ENCODE data around the gene AVPI1.

DNA sequence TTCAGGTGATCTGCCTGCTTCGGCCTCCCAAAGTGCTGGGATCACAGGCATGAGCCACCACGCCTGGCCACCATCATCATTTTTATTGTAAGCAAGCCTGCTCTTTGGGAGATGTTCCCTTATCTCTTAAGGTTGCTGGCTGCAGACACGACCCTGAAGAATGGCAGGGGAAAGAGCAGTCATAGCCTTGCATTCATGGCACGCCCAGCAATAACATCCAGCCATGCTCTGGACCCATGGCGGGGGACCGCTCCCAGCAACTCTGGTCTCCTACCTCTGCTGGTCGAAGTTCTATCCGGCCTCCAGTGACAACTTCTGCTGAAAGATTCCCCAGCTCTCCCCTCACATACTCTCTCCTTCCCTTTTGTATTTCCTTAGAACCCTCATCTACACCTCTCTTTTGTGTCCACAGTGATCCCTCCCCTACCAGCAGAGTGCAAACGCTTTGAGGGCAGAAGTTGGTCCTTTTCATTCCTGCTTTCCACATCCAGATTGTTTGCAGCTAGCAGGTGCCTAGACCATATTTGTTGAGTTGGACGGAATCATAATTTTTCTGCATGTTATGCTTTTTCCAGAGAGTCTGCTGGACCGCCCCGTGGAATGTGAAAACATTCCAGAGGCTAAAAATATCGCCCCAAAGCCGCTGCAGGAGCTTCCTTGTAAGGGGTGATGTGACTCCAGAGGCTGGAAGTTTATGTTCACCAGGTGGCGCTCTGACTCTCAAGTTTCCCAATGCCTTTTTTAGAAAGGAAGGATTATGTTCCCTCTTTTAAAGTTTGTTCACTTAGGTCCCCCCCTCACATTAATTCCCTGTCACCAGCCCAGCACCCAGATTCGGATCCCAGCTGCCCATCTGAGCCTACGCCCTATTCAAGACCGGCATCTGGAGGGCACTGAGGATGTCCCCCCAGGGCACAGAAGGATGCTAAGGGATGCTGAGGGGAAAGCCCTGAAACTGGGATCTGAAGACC lies 22.2 kb upstream of the AVPI1 start:
- TF ChIP-seq, protein P1, sequence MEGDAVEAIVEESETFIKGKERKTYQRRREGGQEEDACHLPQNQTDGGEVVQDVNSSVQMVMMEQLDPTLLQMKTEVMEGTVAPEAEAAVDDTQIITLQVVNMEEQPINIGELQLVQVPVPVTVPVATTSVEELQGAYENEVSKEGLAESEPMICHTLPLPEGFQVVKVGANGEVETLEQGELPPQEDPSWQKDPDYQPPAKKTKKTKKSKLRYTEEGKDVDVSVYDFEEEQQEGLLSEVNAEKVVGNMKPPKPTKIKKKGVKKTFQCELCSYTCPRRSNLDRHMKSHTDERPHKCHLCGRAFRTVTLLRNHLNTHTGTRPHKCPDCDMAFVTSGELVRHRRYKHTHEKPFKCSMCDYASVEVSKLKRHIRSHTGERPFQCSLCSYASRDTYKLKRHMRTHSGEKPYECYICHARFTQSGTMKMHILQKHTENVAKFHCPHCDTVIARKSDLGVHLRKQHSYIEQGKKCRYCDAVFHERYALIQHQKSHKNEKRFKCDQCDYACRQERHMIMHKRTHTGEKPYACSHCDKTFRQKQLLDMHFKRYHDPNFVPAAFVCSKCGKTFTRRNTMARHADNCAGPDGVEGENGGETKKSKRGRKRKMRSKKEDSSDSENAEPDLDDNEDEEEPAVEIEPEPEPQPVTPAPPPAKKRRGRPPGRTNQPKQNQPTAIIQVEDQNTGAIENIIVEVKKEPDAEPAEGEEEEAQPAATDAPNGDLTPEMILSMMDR (IDR thresholded peaks at IDR 0.05; ENCODE audit: low read depth, low read length), result peak; percentile 67
- no peak for TF ChIP-seq EZH2phosphoT487 (IDR thresholded peaks at IDR 0.05; ENCODE audit: low read depth)

Data from OCI-LY3 (cell line).